M059J (cell line): Measurements from ENCODE around the gene XXYLT1. TPM values are rescaled to one million over a fixed set of nuclear protein-coding genes. Genes with fewer than 3 reads are reported as not detected.

Experiments used
- DNase-seq: peaks from one replicate; pipeline ENCODE4 v3.0.0-alpha.2; 2012; ENCODE audit warnings: low read depth
- total RNA-seq: library from RNA; depleted of rRNA; stranded (reverse); fragments of >200 nt; shearing (Covaris generic); gene quantifications from 2 replicates; pipeline ENCODE4 v1.2.3, GENCODE V29; 2014; rRNA removed

Gene XXYLT1
- total RNA-seq, 1 experiment from 2014 or later: 53.8 TPM

DNA sequence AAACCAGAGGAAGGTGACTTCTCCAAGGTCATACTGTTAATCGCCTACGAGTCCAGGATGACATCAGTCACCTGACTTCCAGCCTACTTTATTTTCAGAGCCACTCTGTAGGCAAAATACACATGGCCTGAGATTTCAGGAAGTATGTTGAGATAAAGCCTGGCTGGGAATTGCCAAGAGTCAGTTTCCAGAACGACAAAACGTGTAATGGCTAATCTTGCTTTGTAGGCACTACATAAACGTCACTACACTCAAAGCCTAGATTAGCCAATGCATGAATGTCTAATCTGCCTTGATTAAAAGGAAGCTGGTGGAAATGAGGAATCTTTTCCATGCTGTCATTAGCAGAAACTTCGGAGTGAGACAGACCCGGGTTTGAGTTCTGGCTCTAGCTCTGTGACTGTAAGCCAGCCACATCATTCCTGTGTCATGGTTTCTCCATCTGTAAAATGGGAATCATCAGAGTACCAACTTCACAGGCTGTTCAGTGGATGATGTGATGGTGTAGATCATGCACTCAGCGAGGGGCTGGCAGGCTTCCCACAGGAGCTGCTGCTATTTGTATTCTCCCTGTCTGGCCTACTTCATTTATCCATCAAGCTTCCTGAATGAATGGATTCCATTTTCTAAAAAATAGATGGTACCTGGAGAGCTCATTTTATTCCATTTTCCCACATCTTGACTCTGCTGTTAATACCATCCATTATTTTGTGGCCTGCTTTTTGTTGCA, 241.9 kb downstream of the XXYLT1 start:
- DNase-seq: no peak

DNA sequence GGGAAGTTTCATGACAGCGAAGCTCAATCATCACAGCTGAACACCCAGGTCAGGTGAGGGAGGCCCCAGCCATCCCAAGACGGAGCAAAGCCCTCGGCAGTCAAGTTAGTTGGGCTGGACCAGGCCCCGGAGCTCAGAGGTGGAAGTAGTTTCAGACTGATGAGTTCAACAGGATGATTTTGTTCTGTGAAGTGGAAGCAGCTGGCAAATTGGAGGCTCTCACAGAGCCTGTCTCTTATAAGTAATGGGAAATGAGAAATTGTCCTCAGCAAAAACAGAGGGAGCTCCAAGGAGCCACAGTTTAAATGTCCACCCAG, 245.1 kb downstream of the XXYLT1 start:
- no peak for DNase-seq

DNA sequence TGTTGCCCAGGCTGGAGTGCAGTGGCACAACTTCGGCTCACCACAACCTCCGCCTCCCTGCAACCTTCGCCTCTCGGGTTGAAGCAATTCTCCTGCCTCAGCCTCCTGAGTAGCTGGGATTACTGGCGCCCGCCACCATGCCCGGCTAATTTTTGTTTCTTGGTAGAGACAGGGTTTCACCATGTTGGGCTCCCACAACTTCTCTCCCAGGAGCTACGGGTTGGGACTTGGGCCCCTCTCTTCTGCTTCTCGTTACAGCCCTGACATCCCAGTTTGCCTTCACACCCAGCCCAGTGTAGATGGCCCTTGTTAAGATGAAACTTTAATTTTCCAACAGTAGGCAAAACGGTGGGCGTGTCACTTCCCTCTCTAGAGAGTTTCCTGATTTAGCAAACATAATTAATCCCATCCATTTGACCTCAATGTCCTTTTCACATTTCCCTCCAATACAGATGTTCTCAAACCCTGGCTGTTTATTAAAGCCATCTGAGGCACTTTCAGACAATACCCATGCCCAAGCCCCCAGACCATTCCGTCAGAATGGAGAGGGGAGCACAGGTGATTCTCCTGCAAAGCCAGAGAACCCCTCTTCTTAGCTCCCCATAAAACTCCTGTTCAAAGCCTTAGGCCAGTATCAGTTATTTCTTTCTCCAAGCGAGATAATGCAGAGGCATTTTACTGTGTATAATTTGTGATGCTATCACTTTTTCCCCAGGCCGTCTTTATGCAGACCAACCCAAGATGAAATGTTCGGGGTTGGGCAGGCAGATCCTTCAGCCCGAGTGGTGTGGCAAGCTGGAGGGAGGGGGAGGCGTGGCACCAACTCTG, 245.7 kb downstream of the XXYLT1 start:
- DNase-seq: no peak

DNA sequence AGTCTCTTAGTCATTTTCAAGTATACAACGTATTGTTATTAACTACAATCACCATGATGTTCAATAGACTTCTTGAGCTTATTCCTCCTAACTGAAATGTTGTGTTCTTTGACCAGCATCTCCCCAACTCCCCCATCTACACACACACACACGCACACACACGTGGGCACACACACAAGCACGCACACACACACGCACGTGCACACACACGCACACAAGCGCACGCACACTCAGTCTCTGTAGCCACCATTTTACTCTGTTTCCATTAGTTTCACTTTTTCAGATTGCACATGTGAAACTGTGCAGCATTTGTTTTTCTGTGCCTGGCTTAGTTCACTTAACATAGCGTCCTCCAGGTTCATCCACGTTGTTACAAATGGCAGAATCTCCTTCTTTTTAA, 247.0 kb downstream of the XXYLT1 start:
- no peak for DNase-seq

DNA sequence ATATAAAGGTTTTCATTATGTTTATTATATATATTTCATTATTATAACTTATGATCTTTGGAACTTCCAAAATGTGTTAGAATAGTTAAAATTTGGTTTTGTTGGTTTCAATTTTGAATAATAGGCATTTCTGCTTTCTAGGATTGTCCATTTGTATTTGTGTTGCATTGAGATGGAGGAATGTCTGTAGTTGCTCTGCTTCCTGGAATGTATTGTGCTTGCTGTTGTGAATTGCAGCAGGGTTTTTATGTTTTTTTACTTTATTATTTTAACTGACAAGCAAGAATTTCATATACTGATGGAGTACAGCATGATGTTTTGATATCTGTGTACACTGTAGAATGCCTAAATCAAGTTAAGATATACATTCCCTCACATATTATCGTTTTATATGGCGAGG, 247.4 kb downstream of the XXYLT1 start:
- DNase-seq: no peak

DNA sequence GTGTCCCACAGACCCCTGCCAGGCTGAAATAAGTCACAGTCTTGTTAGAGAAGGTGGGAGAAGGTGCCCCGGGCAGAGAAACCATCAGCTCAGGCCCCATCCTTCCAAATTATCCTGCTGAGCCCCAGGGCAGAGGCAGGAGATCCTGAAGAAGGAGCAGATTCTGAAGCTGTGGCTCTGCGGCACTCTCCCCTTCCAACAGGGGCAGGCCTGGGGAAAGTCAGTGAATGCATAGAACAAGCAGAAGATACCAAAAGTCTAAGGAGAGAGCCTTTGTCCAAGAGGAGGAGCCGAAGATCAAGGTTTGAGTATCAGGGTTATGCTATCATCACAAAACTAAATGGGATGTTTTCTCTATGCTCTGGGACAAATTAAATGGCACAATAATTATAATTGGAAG, 249.3 kb downstream of the XXYLT1 start:
- no peak for DNase-seq

DNA sequence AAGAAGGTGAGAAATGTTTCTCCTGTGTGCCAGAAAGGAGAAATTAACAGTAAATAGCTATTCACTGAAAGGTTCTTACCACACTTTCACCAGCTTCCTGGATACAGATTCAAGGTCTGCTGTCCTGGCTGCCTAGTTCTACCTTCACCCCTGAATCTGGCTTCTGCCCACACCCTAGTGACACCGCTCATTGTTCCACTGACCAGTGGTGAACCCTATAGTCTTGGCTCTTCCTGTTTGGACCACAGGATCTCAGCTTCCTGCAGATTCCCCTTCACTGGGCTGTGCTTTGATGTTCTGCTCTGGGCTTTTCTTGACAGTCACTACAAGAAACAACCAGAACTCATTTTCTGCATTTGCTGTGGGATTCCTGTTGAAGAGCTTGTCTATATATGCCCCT, 250.0 kb downstream of the XXYLT1 start:
- DNase-seq: no peak

DNA sequence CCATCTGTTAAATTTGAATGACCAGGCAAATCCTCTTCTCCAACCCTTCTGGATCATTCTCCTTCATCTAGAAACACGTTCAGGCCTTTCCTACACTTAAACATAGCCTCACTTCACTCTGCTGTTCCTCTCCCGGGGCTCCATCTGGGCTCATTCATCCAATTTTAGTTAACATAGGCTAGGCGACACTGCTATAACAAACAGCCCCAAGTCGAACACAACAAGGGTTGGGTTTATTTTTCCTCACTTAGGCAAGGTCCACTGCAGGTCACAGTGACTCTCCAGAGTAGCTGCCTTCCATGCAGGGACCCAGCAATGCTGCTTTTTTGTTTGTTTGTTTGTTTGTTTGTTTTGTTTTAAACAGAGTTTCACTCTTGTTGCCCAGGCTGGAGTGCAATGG, 250.8 kb downstream of the XXYLT1 start:
- DNase-seq: no peak

DNA sequence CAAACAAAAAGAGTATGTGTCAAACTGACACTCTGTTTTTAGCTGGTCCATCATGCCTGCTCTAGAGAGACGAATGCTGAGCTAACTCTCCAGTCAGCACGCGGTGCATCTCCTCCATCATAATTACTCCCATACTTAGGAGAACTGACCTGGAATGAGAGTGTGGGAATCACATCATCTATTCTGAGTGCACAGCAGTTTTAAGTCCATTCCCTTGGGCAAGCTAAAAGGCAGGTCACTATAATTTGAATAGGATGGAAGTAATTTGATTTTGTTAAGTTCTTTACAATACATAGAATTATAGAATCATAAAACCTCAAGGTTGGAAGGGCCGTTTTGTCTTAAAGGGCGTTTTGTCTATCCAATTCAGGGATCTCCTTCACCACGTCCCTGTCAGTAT, 251.6 kb downstream of the XXYLT1 start:
- no peak for DNase-seq

Other genes with a start within 250 kb of the XXYLT1 start
- gene ACAP2, start 171.9 kb upstream of the XXYLT1 start, total RNA-seq: 25.5 and 35.3 TPM in 2 replicates